ENCODE data around the gene USH1C. TPM values are rescaled to one million over a fixed set of nuclear protein-coding genes. Genes with fewer than 3 reads are reported as not detected.

The USH1C gene
- total RNA-seq, 1 donor from 2014 or later = not detected

DNA sequence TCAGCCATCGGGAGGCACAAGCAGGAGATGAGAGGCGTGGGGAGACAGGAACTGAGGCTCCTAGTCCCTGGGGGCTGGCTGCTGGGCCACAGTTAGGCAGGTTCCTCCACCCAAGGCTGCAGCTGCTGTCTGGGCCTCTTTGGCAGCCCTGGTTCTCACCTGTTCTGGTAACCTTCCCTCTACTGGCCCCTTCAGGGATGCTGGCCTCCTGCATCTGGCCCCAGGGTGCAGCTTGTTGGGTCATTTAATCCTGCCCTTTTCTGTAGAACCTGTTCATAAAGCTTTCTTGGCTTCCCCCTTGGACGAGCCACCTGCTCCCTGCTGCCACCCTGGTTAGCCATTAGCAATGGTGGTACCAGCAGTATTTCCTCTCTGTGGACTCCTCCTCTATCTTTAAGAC, 5.5 kb downstream of the USH1C start:
- H3K36me3 ChIP-seq = no peaks in the 10 kb centered on the region
- no peak for DNase-seq (ENCODE audit: low spot score in 2 of 2)
- no peak overlapping the region for H3K27ac ChIP-seq
- no peak overlapping the region for H3K4me3 ChIP-seq
- H3K27me3 ChIP-seq = no peaks in the 10 kb centered on the region
- H3K9me3 ChIP-seq = no peaks in the 10 kb centered on the region
- no peaks in the 10 kb centered on the region for H3K4me1 ChIP-seq
- intact Hi-C loops (cut with DNase I) = no loop called here
- TF ChIP-seq, protein P1, sequence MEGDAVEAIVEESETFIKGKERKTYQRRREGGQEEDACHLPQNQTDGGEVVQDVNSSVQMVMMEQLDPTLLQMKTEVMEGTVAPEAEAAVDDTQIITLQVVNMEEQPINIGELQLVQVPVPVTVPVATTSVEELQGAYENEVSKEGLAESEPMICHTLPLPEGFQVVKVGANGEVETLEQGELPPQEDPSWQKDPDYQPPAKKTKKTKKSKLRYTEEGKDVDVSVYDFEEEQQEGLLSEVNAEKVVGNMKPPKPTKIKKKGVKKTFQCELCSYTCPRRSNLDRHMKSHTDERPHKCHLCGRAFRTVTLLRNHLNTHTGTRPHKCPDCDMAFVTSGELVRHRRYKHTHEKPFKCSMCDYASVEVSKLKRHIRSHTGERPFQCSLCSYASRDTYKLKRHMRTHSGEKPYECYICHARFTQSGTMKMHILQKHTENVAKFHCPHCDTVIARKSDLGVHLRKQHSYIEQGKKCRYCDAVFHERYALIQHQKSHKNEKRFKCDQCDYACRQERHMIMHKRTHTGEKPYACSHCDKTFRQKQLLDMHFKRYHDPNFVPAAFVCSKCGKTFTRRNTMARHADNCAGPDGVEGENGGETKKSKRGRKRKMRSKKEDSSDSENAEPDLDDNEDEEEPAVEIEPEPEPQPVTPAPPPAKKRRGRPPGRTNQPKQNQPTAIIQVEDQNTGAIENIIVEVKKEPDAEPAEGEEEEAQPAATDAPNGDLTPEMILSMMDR (IDR thresholded peaks at IDR 0.05) = no peak

DNA sequence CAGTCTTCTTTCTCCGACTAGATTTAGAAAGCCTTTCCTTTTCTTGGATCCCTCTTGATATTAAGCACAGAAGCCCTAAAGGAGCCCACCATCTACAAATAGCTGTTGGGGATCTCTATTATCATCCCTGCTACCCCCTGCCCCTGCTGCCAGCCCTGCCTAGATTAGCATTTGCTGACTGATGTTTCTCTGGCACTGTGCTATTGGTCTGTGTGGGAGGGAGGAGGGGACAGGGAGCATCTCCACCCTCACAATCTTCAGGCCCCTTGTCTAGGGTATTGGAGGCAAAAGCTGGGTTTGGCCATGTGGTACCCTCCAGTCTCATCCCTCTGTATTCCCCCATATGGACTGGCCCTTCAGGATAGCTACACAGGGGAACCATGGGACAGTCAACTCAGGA, 6.2 kb downstream of the USH1C start:
- TF ChIP-seq, protein P1 (IDR thresholded peaks at IDR 0.05) = no peak
- no peak for DNase-seq (ENCODE audit: low spot score in 2 of 2)
- no peak overlapping the region for H3K27ac ChIP-seq
- H3K36me3 ChIP-seq = no peaks in the 10 kb centered on the region
- no peak overlapping the region for H3K4me3 ChIP-seq
- H3K9me3 ChIP-seq = no peaks in the 10 kb centered on the region
- intact Hi-C loops (cut with DNase I) = no loop called here
- no peaks in the 10 kb centered on the region for H3K4me1 ChIP-seq
- H3K27me3 ChIP-seq = no peaks in the 10 kb centered on the region

DNA sequence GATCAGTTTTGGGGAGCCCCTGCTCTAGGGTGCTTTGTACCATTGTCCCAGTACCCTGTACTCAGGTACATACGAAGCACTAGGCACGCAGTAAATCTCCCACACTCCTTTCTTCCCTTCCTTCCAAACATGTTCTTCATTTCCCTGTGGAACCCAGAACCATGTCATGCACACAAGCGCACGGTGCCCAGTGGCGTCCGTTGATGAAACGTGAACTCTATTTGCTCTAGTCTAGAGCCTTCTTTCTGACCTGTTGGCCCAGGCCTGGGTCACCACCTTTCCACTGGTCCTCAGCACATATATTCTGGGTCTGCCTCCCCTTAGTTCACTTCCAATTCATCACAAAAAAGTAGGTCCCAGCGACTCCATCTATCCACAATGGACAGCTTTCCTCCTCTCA, 7.0 kb downstream of the USH1C start:
- Histone ChIP-seq H3K4me3 (no peak overlapping the region), H3K9me3 (no peaks in the 10 kb centered on the region), H3K36me3 (no peaks in the 10 kb centered on the region), H3K27me3 (no peaks in the 10 kb centered on the region), H3K27ac (no peak overlapping the region), H3K4me1 (no peaks in the 10 kb centered on the region)
- intact Hi-C loops (cut with DNase I) = no loop called here
- no peak for DNase-seq (ENCODE audit: low spot score in 2 of 2)
- TF ChIP-seq, protein P1 (IDR thresholded peaks at IDR 0.05) = no peak

DNA sequence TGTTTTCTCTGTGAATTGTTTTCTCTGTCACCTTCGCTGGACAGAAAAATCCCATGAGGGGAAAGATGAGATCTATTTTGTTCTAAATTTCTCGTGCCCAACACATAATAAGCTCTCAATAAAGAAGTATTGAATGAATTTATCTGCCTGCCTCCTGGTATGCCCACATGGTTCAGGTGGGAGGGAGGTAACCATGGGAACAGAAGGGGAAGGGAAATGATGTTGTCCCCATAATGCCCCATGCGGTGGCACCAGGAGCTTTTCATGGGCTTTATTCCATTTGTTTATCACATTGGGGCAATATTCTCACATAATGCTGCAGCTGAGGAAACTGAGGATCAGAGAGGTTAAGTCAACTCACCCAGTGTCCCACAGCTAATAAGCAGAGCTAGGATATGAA, 8.7 kb downstream of the USH1C start:
- no peak overlapping the region for H3K4me3 ChIP-seq
- no peaks in the 10 kb centered on the region for H3K9me3 ChIP-seq
- H3K27me3 ChIP-seq = no peaks in the 10 kb centered on the region
- no peak overlapping the region for H3K27ac ChIP-seq
- intact Hi-C loops (cut with DNase I) = no loop called here
- H3K36me3 ChIP-seq = no peaks in the 10 kb centered on the region
- DNase-seq (ENCODE audit: low spot score in 2 of 2) = no peak
- H3K4me1 ChIP-seq = no peaks in the 10 kb centered on the region
- TF ChIP-seq, protein P1 (IDR thresholded peaks at IDR 0.05) = no peak

DNA sequence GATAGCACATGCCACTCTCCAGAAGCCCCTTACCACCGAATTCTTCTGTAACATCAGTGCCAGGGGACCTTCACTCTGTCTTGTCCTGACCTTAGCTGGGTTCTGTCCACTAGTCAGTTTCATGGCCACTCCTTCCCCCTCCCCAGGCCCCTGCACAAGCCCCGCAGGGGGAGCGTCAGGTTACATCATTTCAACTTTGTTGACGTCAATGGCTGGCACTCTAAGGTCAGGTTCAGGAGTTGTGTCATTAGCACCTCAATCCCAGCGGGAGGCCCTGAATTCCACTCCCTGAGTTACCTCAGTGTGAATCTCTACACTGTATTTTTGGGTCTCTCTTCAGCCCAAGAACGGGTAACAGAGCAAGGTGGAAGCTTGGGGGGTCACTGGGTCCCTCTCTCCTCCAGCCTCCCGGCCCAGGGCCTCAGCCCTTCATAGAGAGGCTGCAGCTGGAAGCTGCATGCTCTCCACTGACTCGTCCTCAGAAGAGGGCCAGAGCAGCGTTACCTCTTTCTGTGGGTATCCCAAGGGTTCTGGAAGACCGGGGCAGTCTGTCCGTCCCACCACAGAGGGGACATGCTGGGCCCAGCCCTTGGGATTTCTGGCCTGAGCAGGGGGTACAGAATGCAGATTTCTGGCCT, 10.3 kb downstream of the USH1C start:
- intact Hi-C loops (cut with DNase I) = no loop called here
- DNase-seq (ENCODE audit: low spot score in 2 of 2) = no peak
- no peak overlapping the region for H3K4me3 ChIP-seq
- H3K9me3 ChIP-seq = no peaks in the 10 kb centered on the region
- no peak overlapping the region for H3K27ac ChIP-seq
- H3K4me1 ChIP-seq = no peaks in the 10 kb centered on the region
- no peaks in the 10 kb centered on the region for H3K36me3 ChIP-seq
- H3K27me3 ChIP-seq = no peaks in the 10 kb centered on the region
- TF ChIP-seq, protein P1 (IDR thresholded peaks at IDR 0.05) = no peak

DNA sequence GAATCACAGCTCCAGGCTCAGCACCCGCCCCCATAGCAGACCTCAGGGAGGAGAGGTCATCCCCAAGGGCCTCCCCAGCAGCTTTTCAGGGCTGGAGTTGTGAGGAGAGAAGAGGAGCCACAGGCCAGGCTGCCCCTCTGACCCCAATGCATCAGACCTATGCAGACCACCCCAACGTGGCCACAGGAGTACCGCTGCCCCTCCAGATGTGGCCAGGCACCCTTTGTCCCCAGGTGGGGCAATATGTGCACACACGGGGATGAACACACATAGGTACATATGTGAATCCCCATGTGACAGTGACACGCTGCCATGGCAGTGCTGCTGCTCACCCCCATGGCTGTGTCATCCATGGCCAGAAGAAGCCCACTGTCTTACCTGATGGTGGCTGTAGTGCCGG, 10.9 kb downstream of the USH1C start:
- intact Hi-C loops (cut with DNase I) = no loop called here
- no peaks in the 10 kb centered on the region for H3K36me3 ChIP-seq
- no peaks in the 10 kb centered on the region for H3K4me1 ChIP-seq
- no peaks in the 10 kb centered on the region for H3K9me3 ChIP-seq
- no peaks in the 10 kb centered on the region for H3K27me3 ChIP-seq
- no peak overlapping the region for H3K27ac ChIP-seq
- TF ChIP-seq, protein P1 (IDR thresholded peaks at IDR 0.05) = no peak
- DNase-seq (ENCODE audit: low spot score in 2 of 2) = no peak
- no peak overlapping the region for H3K4me3 ChIP-seq
